Activated T-helper 2 cell treated with anti-CD3 and anti-CD28 coated beads, Interferon-gamma antibody, Interleukin-2, Interleukin-4, amounts not matched to agents 10 μg/mL and 5 μg/mL and 100 μg/mL, durations not matched to agents 14 hours and 24 hours and 36 hours (primary cell): ENCODE results near the gene RCAN1. TPM values are rescaled to one million over a fixed set of nuclear protein-coding genes. Genes with fewer than 3 reads are reported as not detected.
"Not testable (repeated sequence)": the region's sequence is repeated elsewhere in the genome, so short reads cannot be mapped to it uniquely, and the experiment has no call there.

Source experiments
- DNase-seq: peaks from one replicate; pipeline ENCODE4 v3.0.0; 2021; ENCODE audit warnings: low spot score
- H3K27ac Mint-ChIP-seq: one replicate; pipeline ENCODE4 v1.8.0; 2021; ENCODE audit warnings: mixed read lengths
- H3K27me3 Mint-ChIP-seq: one replicate; pipeline ENCODE4 v1.8.0; 2021; ENCODE audit warnings: low read depth, mixed read lengths
- H3K36me3 Mint-ChIP-seq: one replicate; pipeline ENCODE4 v1.8.0; 2021; ENCODE audit warnings: low read depth, mixed read lengths
- H3K4me1 Mint-ChIP-seq: one replicate; pipeline ENCODE4 v1.8.0; 2021; ENCODE audit warnings: low read depth, mixed read lengths
- H3K4me3 Mint-ChIP-seq: one replicate; pipeline ENCODE4 v1.8.0; 2021; ENCODE audit warnings: low read depth, mild to moderate bottlenecking, moderate library complexity, mixed read lengths
- H3K9me3 Mint-ChIP-seq: one replicate; pipeline ENCODE4 v1.8.0; 2021; ENCODE audit warnings: mixed read lengths
- intact Hi-C: fragments of 100-400 bp; cut with micrococcal nuclease; formaldehyde crosslinking; loops from one replicate; pipeline ENCODE4 v1.15.1; 2023
- total RNA-seq: library from RNA; stranded (reverse); gene quantifications from 2 replicates; pipeline ENCODE4 v1.2.3, GENCODE V29; 2022

RCAN1 gene
- total RNA-seq, 1 donor from 2014 or later: 21.1 TPM

- intact Hi-C loops: no loop called here
- peaks cover 8% of the 10 kb centered on the region for H3K36me3 Mint-ChIP-seq
- peaks cover 3% of the 10 kb centered on the region for H3K4me1 Mint-ChIP-seq
- peak overlapping the region; percentile 50 for H3K27ac Mint-ChIP-seq
- DNase-seq: no peak
- no peaks in the 10 kb centered on the region for H3K27me3 Mint-ChIP-seq
- H3K4me3 Mint-ChIP-seq: no peak overlapping the region
- peaks cover 19% of the 10 kb centered on the region for H3K9me3 Mint-ChIP-seq
Measured at GRCh38 chr21:34569381-34569979, 45.4 kb downstream of the RCAN1 start.

- H3K9me3 Mint-ChIP-seq: peaks cover 19% of the 10 kb centered on the region
- H3K27me3 Mint-ChIP-seq, intact Hi-C loops: not testable (repeated sequence)
Measured at GRCh38 chr21:34568801-34569200, 46.1 kb downstream of the RCAN1 start.

DNA sequence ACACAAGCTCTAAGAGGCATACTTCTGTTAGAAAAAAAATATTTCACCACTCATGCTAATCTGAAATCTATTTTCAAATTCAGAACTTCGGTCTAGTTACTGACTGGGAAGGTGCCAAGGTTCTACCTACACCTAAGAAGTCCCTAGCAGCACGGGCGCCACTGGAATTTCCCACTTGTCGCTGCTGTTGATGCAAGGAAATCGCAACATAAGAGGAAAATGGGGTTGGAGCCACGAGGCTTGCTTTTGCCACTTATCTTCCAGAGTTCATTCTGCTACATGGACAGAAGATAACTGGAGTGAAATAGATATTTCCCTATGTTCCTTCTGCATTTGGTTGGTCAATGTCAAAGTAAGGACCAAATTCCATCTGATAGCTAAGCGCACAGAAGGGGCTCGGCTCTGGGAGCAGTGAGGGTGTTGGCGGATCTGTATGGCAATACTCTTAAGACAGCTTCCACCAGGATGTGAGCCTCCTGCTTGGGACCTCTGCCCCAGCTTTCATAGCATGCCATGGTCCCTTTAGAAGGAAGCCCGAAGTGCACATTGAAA is 47.2 kb downstream of the RCAN1 start:
- no peak overlapping the region for H3K4me3 Mint-ChIP-seq
- intact Hi-C loops: no loop called here
- H3K9me3 Mint-ChIP-seq: peaks cover 10% of the 10 kb centered on the region
- H3K27me3 Mint-ChIP-seq: no peaks in the 10 kb centered on the region
- H3K27ac Mint-ChIP-seq: no peak overlapping the region
- peaks cover 3% of the 10 kb centered on the region for H3K4me1 Mint-ChIP-seq
- no peak for DNase-seq
- H3K36me3 Mint-ChIP-seq: peaks cover 7% of the 10 kb centered on the region

More at GRCh38 chr21:34568801-34569200, 46.1 kb downstream of the RCAN1 start:
- not testable (repeated sequence) for H3K27ac Mint-ChIP-seq, H3K36me3 Mint-ChIP-seq, H3K4me1 Mint-ChIP-seq, H3K4me3 Mint-ChIP-seq, DNase-seq

- peaks cover 3% of the 10 kb centered on the region for H3K9me3 Mint-ChIP-seq
- H3K27me3 Mint-ChIP-seq: no peaks in the 10 kb centered on the region
- peaks cover 3% of the 10 kb centered on the region for H3K4me1 Mint-ChIP-seq
- no peak overlapping the region for H3K4me3 Mint-ChIP-seq
- no peak overlapping the region for H3K27ac Mint-ChIP-seq
- no peaks in the 10 kb centered on the region for H3K36me3 Mint-ChIP-seq
- intact Hi-C loops: no loop called here
- DNase-seq: no peak
Measured at GRCh38 chr21:34565238-34565637, 49.7 kb downstream of the RCAN1 start.

GRCh38 chr21:34563370-34563769 is 51.5 kb downstream of the RCAN1 start:
- DNase-seq, H3K27ac Mint-ChIP-seq, H3K4me3 Mint-ChIP-seq, H3K4me1 Mint-ChIP-seq, H3K9me3 Mint-ChIP-seq, H3K27me3 Mint-ChIP-seq, intact Hi-C loops, H3K36me3 Mint-ChIP-seq: not testable (repeated sequence)

GRCh38 chr21:34561806-34562205 is 53.1 kb downstream of the RCAN1 start:
- H3K9me3 Mint-ChIP-seq: no peaks in the 10 kb centered on the region
- DNase-seq: no peak
- H3K4me3 Mint-ChIP-seq: no peak overlapping the region
- H3K4me1 Mint-ChIP-seq: peaks cover 1% of the 10 kb centered on the region
- H3K27ac Mint-ChIP-seq: no peak overlapping the region
- no peaks in the 10 kb centered on the region for H3K36me3 Mint-ChIP-seq
- H3K27me3 Mint-ChIP-seq: no peaks in the 10 kb centered on the region
- intact Hi-C loops: no loop called here

DNA sequence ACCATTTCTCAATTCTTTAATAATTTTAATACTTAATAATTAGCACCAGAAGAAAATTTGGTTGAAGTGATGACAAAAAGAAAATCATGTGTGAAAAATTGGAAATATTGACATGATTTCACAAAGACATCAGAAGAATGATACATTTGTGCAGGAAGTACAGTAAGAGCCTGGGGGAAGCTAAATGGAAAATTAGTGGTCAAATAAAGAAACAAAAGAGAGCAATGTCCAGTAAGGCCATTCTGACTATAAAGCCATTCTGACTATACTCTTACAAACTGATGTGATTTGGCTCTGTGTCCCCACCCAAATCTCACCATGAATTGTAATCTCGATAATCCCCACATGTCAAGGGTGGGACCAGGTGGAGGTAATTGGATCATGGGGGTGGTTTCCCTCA is 54.3 kb downstream of the RCAN1 start:
- H3K27me3 Mint-ChIP-seq: no peaks in the 10 kb centered on the region
- no peak overlapping the region for H3K4me3 Mint-ChIP-seq
- no peak for DNase-seq
- H3K36me3 Mint-ChIP-seq: no peaks in the 10 kb centered on the region
- no peaks in the 10 kb centered on the region for H3K9me3 Mint-ChIP-seq
- intact Hi-C loops: no loop called here
- peaks cover 1% of the 10 kb centered on the region for H3K4me1 Mint-ChIP-seq
- no peak overlapping the region for H3K27ac Mint-ChIP-seq

DNA sequence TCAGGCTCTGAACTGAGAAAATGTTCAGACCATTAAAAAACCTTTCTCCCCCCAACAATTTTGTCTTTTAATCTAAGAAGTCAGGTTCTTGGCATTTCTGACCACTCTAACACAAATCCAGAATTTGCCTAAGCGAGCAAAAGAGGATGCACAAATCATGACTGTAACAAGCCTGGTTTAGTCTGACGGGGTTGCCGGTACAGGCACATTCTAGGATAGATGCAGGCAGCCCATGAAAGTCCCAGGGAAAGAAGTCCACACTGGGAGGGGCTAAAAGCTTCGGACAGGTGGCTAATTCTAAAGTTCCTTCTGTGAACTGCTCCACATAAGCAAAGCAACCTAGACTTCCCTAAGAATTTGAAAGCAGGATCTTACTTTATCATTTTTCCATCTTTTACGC is 54.9 kb downstream of the RCAN1 start:
- Mint-ChIP-seq H3K4me1 (peaks cover 1% of the 10 kb centered on the region), H3K27ac (no peak overlapping the region), H3K27me3 (no peaks in the 10 kb centered on the region), H3K36me3 (no peaks in the 10 kb centered on the region), H3K9me3 (peaks cover 4% of the 10 kb centered on the region), H3K4me3 (no peak overlapping the region)
- DNase-seq: no peak
- intact Hi-C loops: no loop called here

DNA sequence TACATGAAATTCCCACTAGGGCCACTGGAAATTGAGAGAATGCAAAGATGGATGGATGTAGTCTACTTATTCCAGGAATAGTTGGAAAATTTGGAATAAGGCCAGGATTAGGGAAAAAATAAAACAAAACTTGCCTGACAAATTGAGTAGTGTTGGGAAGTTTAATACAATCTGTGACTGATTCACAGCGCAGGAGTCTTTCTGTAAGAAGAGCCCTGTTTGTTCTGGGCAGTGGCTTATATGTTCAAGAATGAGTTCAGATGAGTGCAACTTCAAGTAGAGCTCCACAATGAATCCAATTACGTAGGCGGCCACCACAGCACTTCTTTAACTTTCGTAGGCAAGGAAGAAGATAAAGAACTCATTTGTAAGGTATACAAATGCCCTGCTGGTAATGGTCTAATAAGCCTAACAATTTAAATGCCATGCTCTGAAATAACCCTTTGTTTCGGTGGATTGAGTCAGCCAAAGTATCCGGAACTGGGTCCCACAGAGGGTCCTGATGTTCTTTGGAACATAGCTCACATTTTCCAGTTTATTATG is 55.8 kb downstream of the RCAN1 start:
- H3K27me3 Mint-ChIP-seq: no peaks in the 10 kb centered on the region
- no peak overlapping the region for H3K27ac Mint-ChIP-seq
- H3K9me3 Mint-ChIP-seq: peaks cover 11% of the 10 kb centered on the region
- no peak for DNase-seq
- H3K4me1 Mint-ChIP-seq: peaks cover 1% of the 10 kb centered on the region
- H3K36me3 Mint-ChIP-seq: peaks cover 6% of the 10 kb centered on the region
- no peak overlapping the region for H3K4me3 Mint-ChIP-seq
- intact Hi-C loops: no loop called here

GRCh38 chr21:34558166-34558565 is 56.7 kb downstream of the RCAN1 start:
- intact Hi-C loops: no loop called here
- Mint-ChIP-seq H3K27ac (no peak overlapping the region), H3K9me3 (peaks cover 11% of the 10 kb centered on the region), H3K36me3 (peaks cover 6% of the 10 kb centered on the region), H3K4me1 (peaks cover 7% of the 10 kb centered on the region), H3K4me3 (no peak overlapping the region), H3K27me3 (no peaks in the 10 kb centered on the region)
- no peak for DNase-seq

GRCh38 chr21:34557261-34557660 is 57.7 kb downstream of the RCAN1 start:
- Mint-ChIP-seq H3K27me3 (no peaks in the 10 kb centered on the region), H3K4me3 (no peak overlapping the region), H3K27ac (no peak overlapping the region), H3K36me3 (peaks cover 6% of the 10 kb centered on the region), H3K9me3 (peaks cover 11% of the 10 kb centered on the region), H3K4me1 (peaks cover 10% of the 10 kb centered on the region)
- intact Hi-C loops: no loop called here
- no peak for DNase-seq

- H3K27ac Mint-ChIP-seq, H3K4me3 Mint-ChIP-seq, DNase-seq, intact Hi-C loops, H3K27me3 Mint-ChIP-seq: not testable (repeated sequence)
- H3K4me1 Mint-ChIP-seq: peaks cover 10% of the 10 kb centered on the region
- H3K36me3 Mint-ChIP-seq: peaks cover 10% of the 10 kb centered on the region
- peaks cover 14% of the 10 kb centered on the region for H3K9me3 Mint-ChIP-seq
Measured at GRCh38 chr21:34554670-34555069, 60.2 kb downstream of the RCAN1 start.

- Mint-ChIP-seq H3K4me1 (peaks cover 10% of the 10 kb centered on the region), H3K27ac (no peak overlapping the region), H3K27me3 (no peaks in the 10 kb centered on the region), H3K36me3 (peaks cover 10% of the 10 kb centered on the region), H3K4me3 (no peak overlapping the region), H3K9me3 (peaks cover 14% of the 10 kb centered on the region)
- intact Hi-C loops: no loop called here
- no peak for DNase-seq
Measured at GRCh38 chr21:34554227-34554626, 60.7 kb downstream of the RCAN1 start.
